ENCODE measurements around the gene ADM. TPM values are rescaled to one million over a fixed set of nuclear protein-coding genes. Genes with fewer than 3 reads are reported as not detected.

The ADM gene
- polyA plus RNA-seq, 1 donor: 11.4 TPM

GRCh38 chr11:10302744-10303557 lies 1.9 kb upstream of the ADM start:
- Histone ChIP-seq H3K27ac (ENCODE audit: low read length) (peak overlapping the region; percentile 87), H3K36me3 (ENCODE audit: control insufficient read depth, insufficient read depth, low read length) (no peaks in the 10 kb centered on the region), H3K27me3 (ENCODE audit: control insufficient read depth, insufficient read depth, low read length) (peaks cover 17% of the 10 kb centered on the region), H3K4me3 (ENCODE audit: low read length) (peak overlapping the region; percentile 78), H3K9me3 (ENCODE audit: control insufficient read depth, low read depth, low read length) (peaks cover 6% of the 10 kb centered on the region), H3K4me1 (ENCODE audit: control insufficient read depth, insufficient read depth, low read length) (peaks cover 18% of the 10 kb centered on the region)
- peak; percentile 87 to 94 for DNase-seq
- WGBS (ENCODE audit: insufficient coverage, low lambda C conversion rate): no CpG with 5 or more reads among the region's 56 CpGs

DNA sequence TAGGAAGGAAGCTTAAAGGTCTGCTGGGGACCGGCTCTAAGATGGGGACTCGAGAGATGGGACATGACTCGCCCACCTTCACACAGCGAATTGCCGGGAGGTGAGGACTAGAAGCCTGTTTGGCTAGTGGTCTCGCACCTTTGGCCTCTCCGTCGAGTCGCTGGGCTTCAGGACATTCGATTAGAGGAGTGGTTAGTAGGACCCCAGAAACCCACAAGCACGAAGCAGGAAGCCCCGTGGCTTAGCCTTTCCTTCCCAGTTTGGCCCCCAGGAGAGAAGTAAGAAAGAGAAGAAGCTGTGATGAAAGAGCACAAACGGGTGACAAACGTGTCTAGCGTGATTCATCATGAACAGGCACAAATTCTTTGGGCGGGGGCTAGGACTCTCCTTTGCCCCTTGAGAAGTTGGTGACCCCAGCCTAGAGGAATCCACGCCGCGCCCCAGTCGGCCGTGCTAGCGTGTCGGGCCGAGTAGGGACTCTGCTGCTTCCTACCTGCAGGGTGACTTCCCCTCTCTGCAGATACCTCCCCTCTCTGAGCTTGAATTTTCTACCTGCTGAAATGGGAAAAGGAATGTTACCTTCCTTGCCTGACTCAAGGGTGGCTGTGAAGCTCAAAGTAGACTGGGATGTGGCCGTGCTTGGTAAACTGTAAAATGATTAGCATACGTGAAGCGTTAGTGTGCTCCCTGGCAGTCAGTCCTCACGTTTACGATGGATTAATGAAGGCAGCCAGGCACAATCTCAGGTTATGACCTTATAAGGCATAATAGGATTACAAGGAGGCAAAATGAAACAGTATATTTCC lies 1.1 kb upstream of the ADM start:
- peaks cover 6% of the 10 kb centered on the region for H3K9me3 ChIP-seq (ENCODE audit: control insufficient read depth, low read depth, low read length)
- no peaks in the 10 kb centered on the region for H3K36me3 ChIP-seq (ENCODE audit: control insufficient read depth, insufficient read depth, low read length)
- H3K27ac ChIP-seq (ENCODE audit: low read length): peak overlapping the region; percentile 87
- DNase-seq: peak; percentile 67 to 81
- peaks cover 22% of the 10 kb centered on the region for H3K4me1 ChIP-seq (ENCODE audit: control insufficient read depth, insufficient read depth, low read length)
- peaks cover 17% of the 10 kb centered on the region for H3K27me3 ChIP-seq (ENCODE audit: control insufficient read depth, insufficient read depth, low read length)
- peak overlapping the region; percentile 78 for H3K4me3 ChIP-seq (ENCODE audit: low read length)
- WGBS (ENCODE audit: insufficient coverage, low lambda C conversion rate): 0% methylated on average over 2 of the region's 29 CpGs

DNA sequence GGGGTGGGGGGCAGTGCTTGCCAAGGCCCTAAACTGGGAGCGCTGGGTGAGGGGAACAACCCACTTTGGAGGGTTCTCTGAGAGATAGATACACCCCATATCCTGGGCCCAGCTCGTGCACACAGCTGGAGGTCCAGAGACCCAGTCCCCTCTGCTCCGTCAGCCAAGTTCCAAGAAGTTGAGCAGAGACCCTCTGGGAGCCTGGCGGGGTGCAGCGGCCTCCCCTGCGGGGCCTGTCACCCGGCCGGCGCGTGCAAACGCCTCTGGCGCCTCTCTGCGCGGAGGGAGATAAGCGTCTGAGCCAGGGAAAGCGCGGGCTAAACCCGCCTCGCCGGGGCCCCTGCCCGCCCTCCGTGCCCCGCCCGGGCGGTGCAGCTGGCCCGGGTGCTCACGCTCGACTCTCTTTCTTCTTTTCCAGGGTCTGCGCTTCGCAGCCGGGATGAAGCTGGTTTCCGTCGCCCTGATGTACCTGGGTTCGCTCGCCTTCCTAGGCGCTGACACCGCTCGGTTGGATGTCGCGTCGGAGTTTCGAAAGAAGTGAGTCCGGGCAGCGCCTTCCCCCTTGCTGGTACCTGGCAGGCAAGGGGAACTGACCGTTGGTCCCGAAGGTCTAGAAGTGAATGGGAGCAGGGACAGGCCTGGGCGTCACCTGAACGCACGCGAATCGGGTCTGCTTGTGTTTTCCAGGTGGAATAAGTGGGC lies 540 bp downstream of the ADM start:
- Histone ChIP-seq H3K4me3 (ENCODE audit: low read length) (peak overlapping the region; percentile 78), H3K27ac (ENCODE audit: low read length) (peak overlapping the region; percentile 87), H3K9me3 (ENCODE audit: control insufficient read depth, low read depth, low read length) (peaks cover 6% of the 10 kb centered on the region), H3K36me3 (ENCODE audit: control insufficient read depth, insufficient read depth, low read length) (no peaks in the 10 kb centered on the region), H3K27me3 (ENCODE audit: control insufficient read depth, insufficient read depth, low read length) (peaks cover 17% of the 10 kb centered on the region), H3K4me1 (ENCODE audit: control insufficient read depth, insufficient read depth, low read length) (peaks cover 22% of the 10 kb centered on the region)
- peak in 1 of 2 donors; percentile 78 for DNase-seq
- WGBS (ENCODE audit: insufficient coverage, low lambda C conversion rate): no CpG with 5 or more reads among the region's 51 CpGs

DNA sequence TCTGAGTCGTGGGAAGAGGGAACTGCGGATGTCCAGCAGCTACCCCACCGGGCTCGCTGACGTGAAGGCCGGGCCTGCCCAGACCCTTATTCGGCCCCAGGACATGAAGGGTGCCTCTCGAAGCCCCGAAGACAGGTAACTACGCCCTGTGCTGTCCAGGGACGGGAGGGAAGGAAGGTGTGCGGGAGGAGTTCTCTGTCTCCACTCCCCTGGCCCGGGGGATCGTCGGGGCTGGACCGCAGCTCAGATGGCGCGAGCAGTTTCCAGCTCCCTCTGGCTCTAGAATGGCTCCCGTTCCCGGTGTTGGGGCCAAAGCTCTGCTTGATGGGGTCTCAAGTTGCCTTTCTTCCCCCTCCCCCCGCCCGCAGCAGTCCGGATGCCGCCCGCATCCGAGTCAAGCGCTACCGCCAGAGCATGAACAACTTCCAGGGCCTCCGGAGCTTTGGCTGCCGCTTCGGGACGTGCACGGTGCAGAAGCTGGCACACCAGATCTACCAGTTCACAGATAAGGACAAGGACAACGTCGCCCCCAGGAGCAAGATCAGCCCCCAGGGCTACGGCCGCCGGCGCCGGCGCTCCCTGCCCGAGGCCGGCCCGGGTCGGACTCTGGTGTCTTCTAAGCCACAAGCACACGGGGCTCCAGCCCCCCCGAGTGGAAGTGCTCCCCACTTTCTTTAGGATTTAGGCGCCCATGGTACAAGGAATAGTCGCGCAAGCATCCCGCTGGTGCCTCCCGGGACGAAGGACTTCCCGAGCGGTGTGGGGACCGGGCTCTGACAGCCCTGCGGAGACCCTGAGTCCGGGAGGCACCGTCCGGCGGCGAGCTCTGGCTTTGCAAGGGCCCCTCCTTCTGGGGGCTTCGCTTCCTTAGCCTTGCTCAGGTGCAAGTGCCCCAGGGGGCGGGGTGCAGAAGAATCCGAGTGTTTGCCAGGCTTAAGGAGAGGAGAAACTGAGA lies 1.4 kb downstream of the ADM start:
- Histone ChIP-seq H3K4me3 (ENCODE audit: low read length) (peak overlapping the region; percentile 78), H3K9me3 (ENCODE audit: control insufficient read depth, low read depth, low read length) (peaks cover 6% of the 10 kb centered on the region), H3K27ac (ENCODE audit: low read length) (peak overlapping the region; percentile 87), H3K27me3 (ENCODE audit: control insufficient read depth, insufficient read depth, low read length) (peaks cover 17% of the 10 kb centered on the region), H3K4me1 (ENCODE audit: control insufficient read depth, insufficient read depth, low read length) (peaks cover 22% of the 10 kb centered on the region), H3K36me3 (ENCODE audit: control insufficient read depth, insufficient read depth, low read length) (no peaks in the 10 kb centered on the region)
- peak in 1 of 2 donors; percentile 57 for DNase-seq
- WGBS (ENCODE audit: insufficient coverage, low lambda C conversion rate): no CpG with 5 or more reads among the region's 65 CpGs

GRCh38 chr11:10307022-10307399 lies 2.1 kb downstream of the ADM start:
- 40% methylated on average over 1 of the region's 9 CpGs for WGBS (ENCODE audit: insufficient coverage, low lambda C conversion rate)
- H3K27me3 ChIP-seq (ENCODE audit: control insufficient read depth, insufficient read depth, low read length): peaks cover 17% of the 10 kb centered on the region
- H3K4me1 ChIP-seq (ENCODE audit: control insufficient read depth, insufficient read depth, low read length): peaks cover 20% of the 10 kb centered on the region
- H3K9me3 ChIP-seq (ENCODE audit: control insufficient read depth, low read depth, low read length): peaks cover 6% of the 10 kb centered on the region
- H3K36me3 ChIP-seq (ENCODE audit: control insufficient read depth, insufficient read depth, low read length): no peaks in the 10 kb centered on the region
- H3K4me3 ChIP-seq (ENCODE audit: low read length): peak overlapping the region; percentile 78
- peak in 1 of 2 donors; percentile 16 for DNase-seq
- H3K27ac ChIP-seq (ENCODE audit: low read length): no peak overlapping the region

DNA sequence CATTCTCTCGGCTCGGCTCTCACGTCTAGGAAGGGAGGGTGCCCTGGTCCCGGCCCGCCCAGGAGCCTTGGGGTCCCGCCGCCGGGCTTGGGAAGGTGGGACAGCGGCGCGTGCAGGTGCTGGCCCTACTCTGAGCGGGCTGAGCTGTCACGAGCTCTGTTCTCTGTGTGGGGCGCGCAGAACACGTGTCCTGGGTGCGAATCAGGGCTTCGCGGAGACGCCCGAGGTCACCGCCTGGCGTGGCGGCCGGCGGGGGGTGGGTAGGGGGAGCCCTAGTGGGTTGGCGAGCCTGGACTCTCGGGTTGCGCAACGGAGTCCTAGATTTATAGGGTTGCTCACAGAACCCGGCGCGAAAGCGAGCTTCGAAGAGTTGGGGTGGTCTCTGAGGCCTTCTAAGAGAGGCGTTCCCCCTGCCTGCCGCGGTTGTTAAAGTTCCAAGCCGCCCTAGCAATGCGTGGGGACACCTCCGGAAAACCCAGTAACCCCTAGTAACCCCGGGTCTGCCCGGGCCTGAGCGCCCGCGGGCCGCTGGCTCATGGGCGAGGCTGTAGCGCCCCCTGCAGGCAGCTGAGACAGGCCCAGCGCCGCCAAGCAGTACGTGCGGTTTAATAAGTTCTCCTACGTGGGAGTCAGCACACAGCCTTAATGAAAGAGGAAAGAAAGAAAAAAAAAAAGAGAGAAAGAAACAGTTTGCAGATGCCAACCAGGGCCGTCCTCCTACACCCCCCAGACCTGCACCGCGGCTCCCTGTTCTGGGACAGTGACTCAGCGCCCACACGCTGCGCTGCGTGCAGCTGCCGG lies 2.7 kb downstream of the ADM start:
- peak overlapping the region; percentile 78 for H3K4me3 ChIP-seq (ENCODE audit: low read length)
- no peaks in the 10 kb centered on the region for H3K36me3 ChIP-seq (ENCODE audit: control insufficient read depth, insufficient read depth, low read length)
- peaks cover 6% of the 10 kb centered on the region for H3K9me3 ChIP-seq (ENCODE audit: control insufficient read depth, low read depth, low read length)
- peak; percentile 77 to 83 for DNase-seq
- H3K27me3 ChIP-seq (ENCODE audit: control insufficient read depth, insufficient read depth, low read length): peaks cover 17% of the 10 kb centered on the region
- H3K4me1 ChIP-seq (ENCODE audit: control insufficient read depth, insufficient read depth, low read length): peaks cover 15% of the 10 kb centered on the region
- WGBS (ENCODE audit: insufficient coverage, low lambda C conversion rate): 0% methylated on average over 1 of the region's 62 CpGs
- H3K27ac ChIP-seq (ENCODE audit: low read length): no peak overlapping the region

GRCh38 chr11:10308201-10308954 lies 3.5 kb downstream of the ADM start:
- no peak for DNase-seq
- peak overlapping the region; percentile 78 for H3K4me3 ChIP-seq (ENCODE audit: low read length)
- H3K36me3 ChIP-seq (ENCODE audit: control insufficient read depth, insufficient read depth, low read length): no peaks in the 10 kb centered on the region
- H3K9me3 ChIP-seq (ENCODE audit: control insufficient read depth, low read depth, low read length): peaks cover 6% of the 10 kb centered on the region
- peaks cover 15% of the 10 kb centered on the region for H3K4me1 ChIP-seq (ENCODE audit: control insufficient read depth, insufficient read depth, low read length)
- no peak overlapping the region for H3K27ac ChIP-seq (ENCODE audit: low read length)
- 8% methylated on average over 4 of the region's 16 CpGs for WGBS (ENCODE audit: insufficient coverage, low lambda C conversion rate)
- peaks cover 17% of the 10 kb centered on the region for H3K27me3 ChIP-seq (ENCODE audit: control insufficient read depth, insufficient read depth, low read length)

DNA sequence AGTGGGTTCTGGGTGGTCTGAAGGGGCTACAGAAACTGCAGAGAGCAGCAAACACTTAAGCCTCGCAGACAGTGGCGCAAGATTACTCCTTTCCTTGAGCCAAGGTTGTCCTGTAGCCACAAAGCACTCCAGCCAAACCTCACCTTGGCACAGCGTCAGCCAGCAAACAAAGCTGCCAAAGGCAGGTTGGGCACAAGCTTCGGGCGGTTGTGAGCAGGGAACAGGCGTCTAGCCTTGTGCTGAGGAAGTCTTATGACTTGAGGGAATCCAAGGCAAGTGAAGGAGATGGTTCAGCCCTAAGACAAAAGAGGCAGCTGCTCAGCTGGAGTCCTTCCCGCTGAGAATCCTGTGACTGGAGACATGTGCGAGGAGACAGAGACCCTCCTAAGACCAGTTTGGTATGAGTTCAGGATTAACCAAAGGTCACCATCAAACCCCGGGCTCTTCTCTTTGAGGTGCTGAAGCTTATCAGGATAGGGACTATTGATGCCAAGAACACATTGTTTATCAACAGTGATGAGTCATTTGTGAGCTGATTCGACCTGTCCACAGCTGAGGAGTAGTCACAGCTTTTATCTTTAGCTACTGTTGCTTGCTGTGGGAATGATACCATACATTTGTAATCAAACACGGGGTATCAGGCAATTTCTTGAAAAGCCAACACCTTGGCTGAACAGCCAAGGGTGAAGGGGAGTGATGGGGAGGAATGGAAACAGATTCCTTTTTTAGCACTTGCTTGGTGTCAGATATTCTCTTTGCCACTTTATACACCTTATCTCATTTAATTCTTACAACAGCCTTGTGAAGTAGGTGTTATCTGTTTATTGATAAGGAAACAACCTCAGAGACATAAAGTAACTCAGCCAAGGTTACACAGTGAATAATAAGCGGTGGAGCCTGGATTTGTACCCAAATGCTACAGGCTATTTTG lies 4.6 kb downstream of the ADM start:
- Histone ChIP-seq H3K9me3 (ENCODE audit: control insufficient read depth, low read depth, low read length) (peaks cover 6% of the 10 kb centered on the region), H3K27ac (ENCODE audit: low read length) (no peak overlapping the region), H3K4me3 (ENCODE audit: low read length) (no peak overlapping the region), H3K4me1 (ENCODE audit: control insufficient read depth, insufficient read depth, low read length) (peaks cover 15% of the 10 kb centered on the region), H3K36me3 (ENCODE audit: control insufficient read depth, insufficient read depth, low read length) (no peaks in the 10 kb centered on the region), H3K27me3 (ENCODE audit: control insufficient read depth, insufficient read depth, low read length) (peaks cover 17% of the 10 kb centered on the region)
- WGBS (ENCODE audit: insufficient coverage, low lambda C conversion rate): no CpG with 5 or more reads among the region's 12 CpGs
- peak in 1 of 2 donors; percentile 38 for DNase-seq

All from large intestine (tissue), 3 donors.